Measurements from ENCODE around the gene GABRA5.
"Not testable (repeated sequence)": the region's sequence is repeated elsewhere in the genome, so short reads cannot be mapped to it uniquely, and the experiment has no call there.

The GABRA5 gene

GRCh38 chr15:26866298-26867199 is at the start of gene GABRA5:
TSS of gene GABRA5 (plus strand) at chr15:26867062. CDS start at chr15:26869249, 2,187 bp downstream.
- peaks cover 14% of the 10 kb centered on the region for H3K4me1 ChIP-seq (ENCODE audit: control insufficient read depth, insufficient read depth, low read length)
- no peaks in the 10 kb centered on the region for H3K9me3 ChIP-seq (ENCODE audit: control insufficient read depth in 2 of 2, low read length in 2 of 2)
- no peak within 1 kb of the TSS for H3K27ac ChIP-seq (ENCODE audit: low read length)
- peak within 1 kb of the TSS in 1 of 2 donors; percentile 49 for H3K4me3 ChIP-seq (ENCODE audit: low read length in 2 of 2)
- no peak within 1 kb of the TSS for H3K9ac ChIP-seq (ENCODE audit: low read length in 2 of 2)
- H3K36me3 ChIP-seq (ENCODE audit: control insufficient read depth in 2 of 2, insufficient read depth in 2 of 2, low read length in 2 of 2) = no peaks in the 10 kb centered on the region
- peaks cover 17 to 26% of the 10 kb centered on the region in 2 donors for H3K27me3 ChIP-seq (ENCODE audit: control insufficient read depth in 1 of 2, insufficient read depth in 2 of 2, low read length in 2 of 2)

GRCh38 chr15:26831191-26831590 is 35.7 kb upstream of the GABRA5 start:
- H3K9ac ChIP-seq (ENCODE audit: low read length in 2 of 2); H3K9me3 ChIP-seq (ENCODE audit: control insufficient read depth in 2 of 2, low read length in 2 of 2); H3K4me1 ChIP-seq (ENCODE audit: control insufficient read depth, insufficient read depth, low read length); H3K4me3 ChIP-seq (ENCODE audit: low read length in 2 of 2); H3K27ac ChIP-seq (ENCODE audit: low read length); H3K27me3 ChIP-seq (ENCODE audit: control insufficient read depth in 1 of 2, insufficient read depth in 2 of 2, low read length in 2 of 2); H3K36me3 ChIP-seq (ENCODE audit: control insufficient read depth in 2 of 2, insufficient read depth in 2 of 2, low read length in 2 of 2): not testable (repeated sequence)

- H3K9ac ChIP-seq (ENCODE audit: low read length in 2 of 2) = no peak overlapping the region
- H3K4me1 ChIP-seq (ENCODE audit: control insufficient read depth, insufficient read depth, low read length) = no peaks in the 10 kb centered on the region
- H3K4me3 ChIP-seq (ENCODE audit: low read length in 2 of 2) = no peak overlapping the region
- no peaks in the 10 kb centered on the region for H3K27me3 ChIP-seq (ENCODE audit: control insufficient read depth in 1 of 2, insufficient read depth in 2 of 2, low read length in 2 of 2)
- no peaks in the 10 kb centered on the region for H3K36me3 ChIP-seq (ENCODE audit: control insufficient read depth in 2 of 2, insufficient read depth in 2 of 2, low read length in 2 of 2)
- no peak overlapping the region for H3K27ac ChIP-seq (ENCODE audit: low read length)
- peaks cover 0 to 4% of the 10 kb centered on the region in 2 donors for H3K9me3 ChIP-seq (ENCODE audit: control insufficient read depth in 2 of 2, low read length in 2 of 2)
These were observed 34.9 kb upstream of the GABRA5 start for GRCh38 chr15:26831951-26832350.

GRCh38 chr15:26838742-26839460 is 28.0 kb upstream of the GABRA5 start:
- H3K9me3 ChIP-seq (ENCODE audit: control insufficient read depth in 2 of 2, low read length in 2 of 2) = peaks cover 0 to 9% of the 10 kb centered on the region in 2 donors
- no peaks in the 10 kb centered on the region for H3K4me1 ChIP-seq (ENCODE audit: control insufficient read depth, insufficient read depth, low read length)
- no peak overlapping the region for H3K9ac ChIP-seq (ENCODE audit: low read length in 2 of 2)
- peaks cover 0 to 13% of the 10 kb centered on the region in 2 donors for H3K27me3 ChIP-seq (ENCODE audit: control insufficient read depth in 1 of 2, insufficient read depth in 2 of 2, low read length in 2 of 2)
- no peak overlapping the region for H3K27ac ChIP-seq (ENCODE audit: low read length)
- H3K4me3 ChIP-seq (ENCODE audit: low read length in 2 of 2) = no peak overlapping the region
- no peaks in the 10 kb centered on the region for H3K36me3 ChIP-seq (ENCODE audit: control insufficient read depth in 2 of 2, insufficient read depth in 2 of 2, low read length in 2 of 2)

- no peak overlapping the region for H3K4me3 ChIP-seq (ENCODE audit: low read length in 2 of 2)
- H3K9ac ChIP-seq (ENCODE audit: low read length in 2 of 2) = no peak overlapping the region
- no peak overlapping the region for H3K27ac ChIP-seq (ENCODE audit: low read length)
- H3K36me3 ChIP-seq (ENCODE audit: control insufficient read depth in 2 of 2, insufficient read depth in 2 of 2, low read length in 2 of 2) = no peaks in the 10 kb centered on the region
- no peaks in the 10 kb centered on the region for H3K4me1 ChIP-seq (ENCODE audit: control insufficient read depth, insufficient read depth, low read length)
- peaks cover 0 to 5% of the 10 kb centered on the region in 2 donors for H3K9me3 ChIP-seq (ENCODE audit: control insufficient read depth in 2 of 2, low read length in 2 of 2)
- peaks cover 0 to 13% of the 10 kb centered on the region in 2 donors for H3K27me3 ChIP-seq (ENCODE audit: control insufficient read depth in 1 of 2, insufficient read depth in 2 of 2, low read length in 2 of 2)
These were observed 25.3 kb upstream of the GABRA5 start for GRCh38 chr15:26841514-26841913.

GRCh38 chr15:26841941-26842340 is 24.9 kb upstream of the GABRA5 start:
- no peak overlapping the region for H3K9ac ChIP-seq (ENCODE audit: low read length in 2 of 2)
- H3K9me3 ChIP-seq (ENCODE audit: control insufficient read depth in 2 of 2, low read length in 2 of 2) = peaks cover 0 to 5% of the 10 kb centered on the region in 2 donors
- H3K36me3 ChIP-seq (ENCODE audit: control insufficient read depth in 2 of 2, insufficient read depth in 2 of 2, low read length in 2 of 2) = no peaks in the 10 kb centered on the region
- no peaks in the 10 kb centered on the region for H3K4me1 ChIP-seq (ENCODE audit: control insufficient read depth, insufficient read depth, low read length)
- no peak overlapping the region for H3K4me3 ChIP-seq (ENCODE audit: low read length in 2 of 2)
- H3K27me3 ChIP-seq (ENCODE audit: control insufficient read depth in 1 of 2, insufficient read depth in 2 of 2, low read length in 2 of 2) = peaks cover 0 to 13% of the 10 kb centered on the region in 2 donors
- no peak overlapping the region for H3K27ac ChIP-seq (ENCODE audit: low read length)

GRCh38 chr15:26842391-26842790 is 24.5 kb upstream of the GABRA5 start:
- Histone ChIP-seq H3K36me3 (ENCODE audit: control insufficient read depth in 2 of 2, insufficient read depth in 2 of 2, low read length in 2 of 2) (no peaks in the 10 kb centered on the region), H3K4me1 (ENCODE audit: control insufficient read depth, insufficient read depth, low read length) (no peaks in the 10 kb centered on the region), H3K9me3 (ENCODE audit: control insufficient read depth in 2 of 2, low read length in 2 of 2) (peaks cover 0 to 5% of the 10 kb centered on the region in 2 donors), H3K27me3 (ENCODE audit: control insufficient read depth in 1 of 2, insufficient read depth in 2 of 2, low read length in 2 of 2) (peaks cover 0 to 13% of the 10 kb centered on the region in 2 donors), H3K4me3 (ENCODE audit: low read length in 2 of 2) (no peak overlapping the region), H3K27ac (ENCODE audit: low read length) (no peak overlapping the region), H3K9ac (ENCODE audit: low read length in 2 of 2) (no peak overlapping the region)

GRCh38 chr15:26844901-26845300 is 22.0 kb upstream of the GABRA5 start:
- Histone ChIP-seq H3K4me3 (ENCODE audit: low read length in 2 of 2) (no peak overlapping the region), H3K36me3 (ENCODE audit: control insufficient read depth in 2 of 2, insufficient read depth in 2 of 2, low read length in 2 of 2) (no peaks in the 10 kb centered on the region), H3K9ac (ENCODE audit: low read length in 2 of 2) (no peak overlapping the region), H3K4me1 (ENCODE audit: control insufficient read depth, insufficient read depth, low read length) (no peaks in the 10 kb centered on the region), H3K27me3 (ENCODE audit: control insufficient read depth in 1 of 2, insufficient read depth in 2 of 2, low read length in 2 of 2) (peaks cover 0 to 7% of the 10 kb centered on the region in 2 donors), H3K9me3 (ENCODE audit: control insufficient read depth in 2 of 2, low read length in 2 of 2) (no peaks in the 10 kb centered on the region), H3K27ac (ENCODE audit: low read length) (no peak overlapping the region)

- Histone ChIP-seq H3K4me1 (ENCODE audit: control insufficient read depth, insufficient read depth, low read length) (no peaks in the 10 kb centered on the region), H3K36me3 (ENCODE audit: control insufficient read depth in 2 of 2, insufficient read depth in 2 of 2, low read length in 2 of 2) (no peaks in the 10 kb centered on the region), H3K27me3 (ENCODE audit: control insufficient read depth in 1 of 2, insufficient read depth in 2 of 2, low read length in 2 of 2) (no peaks in the 10 kb centered on the region), H3K4me3 (ENCODE audit: low read length in 2 of 2) (no peak overlapping the region), H3K9me3 (ENCODE audit: control insufficient read depth in 2 of 2, low read length in 2 of 2) (no peaks in the 10 kb centered on the region), H3K27ac (ENCODE audit: low read length) (no peak overlapping the region), H3K9ac (ENCODE audit: low read length in 2 of 2) (no peak overlapping the region)
These were observed 18.4 kb upstream of the GABRA5 start for GRCh38 chr15:26848498-26848897.

GRCh38 chr15:26850161-26850560 is 16.7 kb upstream of the GABRA5 start:
- H3K27me3 ChIP-seq (ENCODE audit: control insufficient read depth in 1 of 2, insufficient read depth in 2 of 2, low read length in 2 of 2) = no peaks in the 10 kb centered on the region
- H3K36me3 ChIP-seq (ENCODE audit: control insufficient read depth in 2 of 2, insufficient read depth in 2 of 2, low read length in 2 of 2) = no peaks in the 10 kb centered on the region
- H3K27ac ChIP-seq (ENCODE audit: low read length) = no peak overlapping the region
- no peaks in the 10 kb centered on the region for H3K9me3 ChIP-seq (ENCODE audit: control insufficient read depth in 2 of 2, low read length in 2 of 2)
- H3K9ac ChIP-seq (ENCODE audit: low read length in 2 of 2) = no peak overlapping the region
- no peaks in the 10 kb centered on the region for H3K4me1 ChIP-seq (ENCODE audit: control insufficient read depth, insufficient read depth, low read length)
- H3K4me3 ChIP-seq (ENCODE audit: low read length in 2 of 2) = no peak overlapping the region
